ENCODE results near the gene MAN2A1.

MAN2A1 gene

DNA sequence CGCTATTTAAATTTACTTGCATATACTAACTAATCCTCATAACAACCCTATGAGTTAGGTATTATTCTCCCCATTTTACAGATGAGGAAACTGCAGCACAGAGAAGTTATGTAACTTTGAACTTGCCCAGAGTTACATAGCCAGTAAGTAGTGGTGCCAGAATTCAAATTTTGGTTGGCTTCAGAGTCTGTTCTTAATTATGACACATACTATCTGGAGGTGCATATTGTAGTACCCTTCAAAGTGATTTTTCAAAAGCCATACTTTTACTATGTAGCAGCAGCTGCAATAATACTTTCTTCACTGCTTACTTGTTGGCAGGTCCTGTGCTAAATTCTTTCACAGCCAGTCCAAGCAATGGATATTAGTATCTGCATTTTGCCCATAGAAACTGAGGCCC, 16.4 kb downstream of the MAN2A1 start:
- DNase-seq (ENCODE audit: low spot score) = no peak

DNA sequence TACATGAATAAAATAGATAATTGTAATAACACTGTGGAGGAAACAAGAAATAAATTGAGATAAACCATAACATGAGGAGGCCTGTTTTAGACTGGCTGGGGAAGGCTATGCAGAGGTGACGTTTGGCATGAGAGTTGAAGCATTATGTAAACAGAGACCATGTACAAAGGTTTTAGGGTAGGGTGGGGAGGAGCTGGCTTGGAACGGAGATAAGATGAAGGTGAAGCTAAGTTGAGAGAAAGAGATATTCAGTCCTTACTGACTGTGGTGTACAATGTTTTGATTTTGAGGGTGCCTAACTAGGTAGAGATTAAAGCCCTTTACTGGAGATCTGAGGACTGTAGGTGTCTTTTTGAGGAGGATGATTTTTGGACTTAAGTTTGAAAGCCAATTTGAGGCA, 17.8 kb downstream of the MAN2A1 start:
- DNase-seq (ENCODE audit: low spot score) = no peak

- DNase-seq (ENCODE audit: low spot score) = no peak
Observed at GRCh38 chr5:109708813-109709212, 19.1 kb downstream of the MAN2A1 start.

- no peak for DNase-seq (ENCODE audit: low spot score)
Observed at GRCh38 chr5:109709225-109709624, 19.5 kb downstream of the MAN2A1 start.

DNA sequence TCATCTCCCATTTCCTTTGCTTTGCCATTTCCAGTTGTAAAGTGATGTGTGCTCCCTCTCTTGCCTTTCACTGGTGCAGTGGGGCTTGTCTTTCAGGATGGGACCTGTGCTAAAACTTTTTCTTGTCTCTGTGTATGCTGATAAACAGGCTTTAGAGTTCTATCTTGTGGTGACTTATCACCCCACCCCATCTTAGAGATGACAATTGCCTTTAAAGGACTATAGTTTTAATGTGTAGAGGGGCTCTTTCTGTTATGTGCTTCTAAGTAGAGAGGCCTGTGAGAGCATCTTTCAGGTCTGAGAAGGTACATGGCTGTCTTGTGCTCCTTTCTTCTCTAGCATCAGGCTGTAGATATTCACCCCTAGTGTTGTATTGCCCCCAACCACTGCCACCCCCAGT, 21.9 kb downstream of the MAN2A1 start:
- DNase-seq (ENCODE audit: low spot score) = no peak

DNA sequence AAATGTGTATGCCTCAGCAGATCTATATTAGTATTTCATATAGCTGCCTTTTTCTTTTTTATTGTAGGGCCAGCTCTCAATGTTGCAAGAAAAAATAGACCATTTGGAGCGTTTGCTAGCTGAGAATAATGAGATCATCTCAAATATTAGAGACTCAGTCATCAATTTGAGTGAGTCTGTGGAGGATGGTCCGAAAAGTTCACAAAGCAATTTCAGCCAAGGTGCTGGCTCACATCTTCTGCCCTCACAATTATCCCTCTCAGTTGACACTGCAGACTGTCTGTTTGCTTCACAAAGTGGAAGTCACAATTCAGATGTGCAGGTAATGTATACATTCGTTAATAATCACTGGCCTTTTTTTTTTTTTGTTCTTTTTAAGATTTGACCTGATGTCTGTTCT, 23.7 kb downstream of the MAN2A1 start:
- DNase-seq (ENCODE audit: low spot score) = no peak

- DNase-seq (ENCODE audit: low spot score) = no peak
Observed at GRCh38 chr5:109714592-109714991, 24.9 kb downstream of the MAN2A1 start.

DNA sequence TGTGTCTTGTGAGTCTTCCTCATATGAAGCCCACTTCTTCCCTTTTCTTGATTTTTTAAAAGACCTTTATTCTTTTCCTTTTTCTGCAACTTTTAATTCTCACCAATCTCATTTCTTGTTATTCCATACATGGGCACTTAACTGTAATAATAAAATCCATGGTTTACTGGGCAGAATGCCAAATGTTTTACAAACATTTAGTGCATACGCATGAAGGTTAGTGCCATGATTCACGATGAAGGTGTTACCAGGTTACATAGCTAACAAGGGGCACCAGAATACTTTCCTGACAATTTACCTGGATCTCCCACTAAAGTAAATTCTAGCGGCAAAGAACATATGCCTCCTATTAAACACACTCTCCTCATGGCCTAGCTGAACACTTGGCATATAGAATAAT, 28.5 kb downstream of the MAN2A1 start:
- no peak for DNase-seq (ENCODE audit: low spot score)

DNA sequence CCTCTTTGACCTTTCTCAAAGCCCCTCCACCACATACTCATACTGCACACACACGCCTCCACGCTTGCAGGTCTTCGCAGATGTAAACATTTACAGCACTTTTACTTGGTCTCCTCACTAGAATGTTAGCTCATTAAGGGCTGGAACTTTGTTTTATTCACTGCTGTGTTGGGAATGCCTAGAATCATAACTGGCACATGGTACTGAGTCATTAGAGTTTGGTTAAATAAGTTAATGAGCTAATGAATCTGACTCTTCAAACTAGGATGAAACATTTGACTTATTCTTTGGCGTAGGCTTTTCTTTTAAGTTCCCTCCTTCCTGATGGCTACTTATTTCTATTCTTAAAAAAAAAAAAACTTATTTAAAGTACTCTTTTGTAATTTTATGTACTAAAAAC, 28.9 kb downstream of the MAN2A1 start:
- no peak for DNase-seq (ENCODE audit: low spot score)

GRCh38 chr5:109719978-109720377, 30.3 kb downstream of the MAN2A1 start:
- DNase-seq (ENCODE audit: low spot score) = no peak

- DNase-seq (ENCODE audit: low spot score) = no peak
Observed at GRCh38 chr5:109721741-109722140, 32.0 kb downstream of the MAN2A1 start.

GRCh38 chr5:109723606-109724005, 33.9 kb downstream of the MAN2A1 start:
- DNase-seq (ENCODE audit: low spot score) = no peak

DNA sequence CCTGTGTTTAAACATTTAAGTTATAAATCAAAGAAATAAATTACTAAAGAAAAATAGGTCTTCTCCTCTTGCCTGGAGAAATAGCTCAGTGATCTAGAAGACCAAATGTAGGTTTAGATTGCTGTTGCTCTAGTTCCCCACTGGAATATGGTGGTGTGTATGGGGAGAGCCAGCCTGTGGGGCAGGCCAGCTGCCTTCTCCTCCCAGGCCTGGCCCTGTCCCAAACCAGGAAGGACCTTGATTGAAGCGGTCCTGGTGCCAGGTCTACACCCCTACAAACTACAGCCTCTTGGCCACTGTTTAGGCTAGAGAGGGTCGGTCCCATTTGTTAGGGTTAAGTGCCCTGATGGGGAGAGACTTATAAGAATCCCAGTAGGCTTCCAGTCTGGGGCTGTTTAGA, 35.4 kb downstream of the MAN2A1 start:
- no peak for DNase-seq (ENCODE audit: low spot score)

DNA sequence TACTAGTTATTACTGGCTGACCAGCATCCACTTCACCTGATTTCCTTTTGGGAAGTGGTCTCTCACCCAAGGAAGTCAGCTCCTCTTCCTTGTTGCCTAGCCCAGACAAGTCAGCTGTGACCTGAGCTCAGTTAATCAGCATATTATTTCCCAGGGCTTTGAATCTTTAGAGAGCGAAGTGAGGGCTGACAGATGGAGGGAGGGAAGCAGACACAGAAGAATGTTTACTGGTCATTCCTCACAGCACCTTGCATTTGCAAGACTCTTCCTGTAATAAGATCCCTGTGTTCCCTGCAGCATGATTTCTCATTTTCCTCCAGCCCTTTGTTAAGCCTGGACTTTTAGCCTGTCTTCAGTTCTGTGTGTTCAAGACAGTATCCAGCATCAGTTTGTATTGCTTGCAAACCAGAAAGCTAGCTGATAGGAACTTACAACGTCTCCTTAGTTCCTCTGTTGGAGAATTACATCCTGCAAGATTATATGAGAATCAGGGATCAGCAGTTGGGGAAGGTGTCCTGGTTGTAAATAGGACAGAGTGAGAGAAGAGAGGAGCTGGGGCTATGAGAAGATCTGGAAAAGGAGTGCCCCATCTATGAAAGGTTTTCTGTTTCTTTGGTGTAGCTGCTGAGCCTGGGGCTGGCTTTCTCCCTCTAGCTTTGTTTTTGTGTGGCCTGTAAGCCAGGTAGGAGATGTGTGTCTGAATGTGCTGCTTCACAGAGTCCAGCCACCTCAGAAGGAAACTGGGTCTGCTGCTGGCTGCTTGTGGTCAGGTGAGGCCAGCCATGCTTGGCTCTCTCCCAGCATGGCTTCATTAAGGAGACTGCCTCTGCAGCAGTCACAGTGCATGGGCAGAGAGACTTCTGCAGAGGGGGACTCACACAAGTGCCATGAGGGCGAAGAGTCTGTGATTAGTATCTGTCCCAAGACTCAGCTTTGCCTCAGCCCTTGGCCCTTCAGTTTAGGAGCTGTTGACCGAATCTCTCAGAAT, 50.3 kb downstream of the MAN2A1 start:
- DNase-seq (ENCODE audit: low spot score) = no peak

DNA sequence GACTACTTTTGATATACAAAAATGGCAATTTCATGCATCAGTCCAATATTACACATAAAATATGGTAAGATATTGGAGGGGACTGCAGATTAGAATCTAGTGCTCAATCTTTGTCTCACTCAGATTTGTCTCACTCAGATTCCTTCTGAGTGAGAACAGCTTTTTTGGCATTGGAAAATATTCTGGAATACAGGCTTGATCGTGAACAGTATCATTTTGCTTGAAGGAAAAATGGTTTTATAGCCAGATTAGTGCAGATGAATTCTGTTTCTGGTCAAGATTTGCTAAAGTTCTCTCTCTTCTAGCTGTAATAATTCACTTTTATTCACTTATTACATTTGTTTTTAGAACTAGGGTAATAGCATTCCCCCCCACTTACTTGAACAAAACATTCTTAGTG, 51.2 kb downstream of the MAN2A1 start:
- DNase-seq (ENCODE audit: low spot score) = no peak

- DNase-seq (ENCODE audit: low spot score) = no peak
Observed at GRCh38 chr5:109741390-109741789, 51.7 kb downstream of the MAN2A1 start.

- DNase-seq (ENCODE audit: low spot score) = no peak
Observed at GRCh38 chr5:109743041-109743531, 53.4 kb downstream of the MAN2A1 start.

DNA sequence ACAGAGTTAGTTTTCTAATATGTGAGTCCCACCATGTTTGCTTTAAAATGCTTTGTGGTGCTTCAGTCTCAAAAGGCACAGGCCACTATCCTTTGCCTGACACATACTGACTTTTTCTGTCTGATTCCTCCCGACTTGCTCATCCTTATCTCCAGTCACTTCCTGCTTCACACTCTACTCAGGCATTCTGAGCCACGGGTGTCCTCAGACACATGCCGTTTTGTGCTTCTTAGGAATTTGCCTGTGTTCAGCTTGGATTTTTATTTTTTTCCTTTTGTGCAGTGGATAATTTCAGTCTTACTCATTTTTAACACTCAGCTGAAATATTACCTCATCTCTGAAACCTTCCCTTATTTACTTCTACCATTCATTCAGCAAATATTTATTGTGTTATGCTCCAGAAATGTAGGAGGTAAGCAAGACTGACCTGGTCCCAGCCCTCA, 54.1 kb downstream of the MAN2A1 start:
- no peak for DNase-seq (ENCODE audit: low spot score)

- no peak for DNase-seq (ENCODE audit: low spot score)
Observed at GRCh38 chr5:109744261-109744660, 54.5 kb downstream of the MAN2A1 start.

DNA sequence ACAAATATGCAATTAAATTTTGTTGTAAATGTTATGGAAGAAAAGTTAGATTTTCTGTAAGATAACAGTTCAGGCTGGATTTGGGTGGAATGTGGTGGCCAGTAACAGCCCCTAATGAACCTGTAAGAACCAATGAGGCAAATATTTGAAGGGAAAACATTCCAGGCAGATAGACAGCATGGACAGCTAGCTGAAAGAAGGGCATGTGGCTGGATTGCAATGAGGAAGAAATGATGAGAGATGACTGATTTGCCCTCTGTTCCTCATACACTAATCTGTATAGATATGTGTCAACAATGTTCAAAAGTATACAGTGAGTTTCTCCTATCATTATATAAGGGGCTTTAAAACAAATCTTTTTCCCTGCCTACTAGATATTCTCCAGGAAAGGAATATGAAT, 58.8 kb downstream of the MAN2A1 start:
- no peak for DNase-seq (ENCODE audit: low spot score)

DNA sequence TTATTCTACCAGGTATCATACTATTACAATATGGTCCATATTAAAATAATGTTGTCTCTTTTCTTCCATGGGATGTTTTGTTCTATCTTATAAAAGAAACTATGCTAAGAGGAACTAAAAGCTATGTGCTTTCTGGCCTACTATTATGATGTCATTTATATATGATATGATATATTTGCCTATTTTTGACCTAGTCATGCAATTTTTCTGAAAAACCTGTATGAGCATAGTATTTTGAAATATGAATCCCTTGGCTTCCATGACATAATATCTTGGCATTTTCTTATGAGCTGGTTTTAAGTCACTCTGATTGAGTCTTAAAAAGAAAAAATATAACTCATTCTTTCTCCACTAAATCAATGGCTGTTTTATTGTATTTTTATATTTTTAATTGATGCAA, 60.7 kb downstream of the MAN2A1 start:
- DNase-seq (ENCODE audit: low spot score) = no peak

DNA sequence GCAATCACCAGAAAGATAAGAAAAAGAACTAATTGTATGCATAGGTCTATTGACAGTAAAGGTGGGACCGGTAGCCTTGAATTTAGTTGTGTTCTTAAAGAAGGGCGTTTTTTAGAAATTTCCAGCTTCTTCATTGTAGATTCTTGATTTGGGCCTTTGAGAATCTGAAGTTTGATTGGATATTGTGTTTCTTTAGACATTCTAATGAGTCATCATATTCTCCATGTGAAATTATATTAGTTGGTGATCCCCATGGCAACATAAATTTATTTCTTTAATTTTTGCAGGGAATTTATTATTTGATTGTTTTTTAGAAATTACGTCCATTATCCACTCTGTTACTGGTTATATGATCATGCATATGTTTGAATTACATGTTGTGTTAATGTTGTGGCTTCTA, 63.6 kb downstream of the MAN2A1 start:
- DNase-seq (ENCODE audit: low spot score) = no peak

GRCh38 chr5:109754319-109754718, 64.6 kb downstream of the MAN2A1 start:
- no peak for DNase-seq (ENCODE audit: low spot score)

- no peak for DNase-seq (ENCODE audit: low spot score)
Observed at GRCh38 chr5:109755761-109756160, 66.0 kb downstream of the MAN2A1 start.
